Ishikawa (cell line): ENCODE measurements around the gene FIBCD1.

Source experiments
- CEBPB ChIP-seq: IDR thresholded peaks from 2 replicates; pipeline ENCODE4 v1.6.1; 2012
- CREB1 ChIP-seq: IDR thresholded peaks from 2 replicates; pipeline ENCODE4 v1.6.1; 2012; ENCODE audit warnings: low read depth
- EGR1 ChIP-seq: IDR thresholded peaks from 2 replicates; pipeline ENCODE4 v1.6.1; 2012
- EP300 ChIP-seq: IDR thresholded peaks from 2 replicates; pipeline ENCODE4 v1.6.1; 2012; ENCODE audit warnings: borderline replicate concordance
- FOXM1 ChIP-seq: IDR thresholded peaks from 2 replicates; pipeline ENCODE4 v1.6.1; 2012; ENCODE audit warnings: low read depth, borderline replicate concordance
- MAX ChIP-seq: IDR thresholded peaks from 2 replicates; pipeline ENCODE4 v1.6.1; 2012
- NFIC ChIP-seq: IDR thresholded peaks from 2 replicates; pipeline ENCODE4 v1.6.1; 2012
- RAD21 ChIP-seq: IDR thresholded peaks from 2 replicates; pipeline ENCODE4 v1.6.1; 2012; ENCODE audit warnings: low read depth
- REST ChIP-seq: IDR thresholded peaks from 2 replicates; pipeline ENCODE4 v1.6.1; 2012; ENCODE audit warnings: low read depth, mild to moderate bottlenecking
- TAF1 ChIP-seq: IDR thresholded peaks from 2 replicates; pipeline ENCODE4 v1.6.1; 2012; ENCODE audit warnings: low read depth, mild to moderate bottlenecking
- TCF12 ChIP-seq: IDR thresholded peaks from 2 replicates; pipeline ENCODE4 v1.6.1; 2012; ENCODE audit warnings: low read depth
- TEAD4 ChIP-seq: IDR thresholded peaks from 2 replicates; pipeline ENCODE4 v1.6.1; 2012
- YY1 ChIP-seq: IDR thresholded peaks from 2 replicates; pipeline ENCODE4 v1.6.1; 2012; ENCODE audit warnings: low read depth
- ZBTB7A ChIP-seq: IDR thresholded peaks from 2 replicates; pipeline ENCODE4 v1.6.1; 2012; ENCODE audit warnings: low read depth
- TF ChIP-seq, protein P1 (sequence below): IDR thresholded peaks from 2 replicates; pipeline ENCODE4 v1.6.1; 2012

The FIBCD1 gene

DNA sequence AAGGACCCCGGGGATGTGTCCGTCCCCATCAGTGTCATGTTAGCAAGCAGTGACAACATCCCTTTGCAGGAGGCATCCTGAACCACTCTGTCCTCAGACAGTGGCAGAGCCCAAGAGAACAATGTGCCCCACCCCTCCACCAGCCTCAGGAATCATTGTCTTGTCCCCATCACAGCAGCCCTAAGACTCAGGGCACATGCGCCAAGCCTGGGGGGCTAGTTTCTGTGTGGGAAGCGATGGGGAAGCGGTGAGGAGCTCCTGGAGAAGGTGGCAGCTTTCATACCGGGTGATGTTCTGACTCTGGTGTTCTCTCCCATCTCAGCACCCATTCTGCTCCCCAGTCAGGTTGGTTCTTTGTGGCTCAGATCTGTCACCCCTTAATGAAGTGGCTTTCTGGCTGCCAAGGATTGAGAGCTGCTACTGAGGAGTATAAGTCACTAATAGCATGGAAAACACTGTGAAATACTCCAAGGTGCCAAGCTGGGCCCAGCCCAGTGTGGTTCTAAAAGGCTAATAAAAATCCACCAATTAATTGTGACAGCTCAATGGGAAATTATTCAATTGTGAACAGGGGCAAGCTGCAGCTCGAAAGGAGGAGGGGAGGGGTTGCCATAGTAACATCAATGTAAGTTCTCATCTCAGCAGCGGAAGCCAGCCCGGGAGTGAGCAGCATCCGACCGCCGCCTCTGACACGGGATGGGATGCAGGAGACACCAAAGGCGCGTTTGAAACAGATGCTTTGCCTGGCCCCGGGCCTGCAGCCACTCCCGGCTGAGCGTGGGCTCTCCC is 47.2 kb downstream of the FIBCD1 start:
- TF ChIP-seq ZBTB7A (no peak), FOXM1 (no peak), YY1 (no peak), EGR1 (no peak), TAF1 (no peak), RAD21 (no peak), REST (no peak)

DNA sequence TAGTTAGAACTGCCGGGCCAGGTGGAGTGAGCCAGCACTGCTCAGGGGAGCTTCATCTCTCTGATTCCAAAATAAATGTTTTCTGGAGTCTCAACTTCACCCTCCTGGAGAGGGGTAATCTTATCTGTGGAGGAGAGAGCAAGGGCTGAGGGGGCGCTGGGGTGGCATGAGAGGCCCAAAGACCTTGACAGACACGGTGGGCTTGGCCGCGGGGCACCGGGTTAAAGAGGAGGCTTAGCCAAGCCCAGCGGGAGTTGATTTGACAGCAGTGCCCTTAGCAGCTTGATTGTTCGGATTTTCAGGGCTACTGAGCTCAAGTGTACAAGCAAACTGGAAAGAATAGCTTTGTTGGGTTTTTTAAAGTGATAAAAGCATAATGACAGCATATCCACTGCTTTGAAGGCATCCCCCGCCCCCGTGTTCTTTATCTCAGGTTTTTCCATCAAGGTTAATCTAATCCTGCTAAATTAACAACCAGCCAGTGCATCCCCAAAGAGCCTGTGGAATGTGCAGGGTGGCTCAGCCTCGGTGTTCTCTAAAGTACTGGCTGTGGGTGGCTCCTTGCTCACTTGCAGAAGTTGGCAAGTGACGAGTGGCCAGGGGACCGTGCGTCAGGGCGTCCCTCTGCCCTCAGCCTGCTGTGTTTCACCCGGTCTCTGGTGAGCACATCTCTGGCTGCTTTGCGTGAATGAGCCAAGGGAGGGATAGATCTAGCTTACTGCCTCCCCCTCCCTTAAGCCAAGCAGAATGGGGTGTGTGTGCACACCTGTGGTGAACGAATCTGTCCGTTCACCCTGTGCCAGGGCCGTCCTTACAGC is 48.0 kb downstream of the FIBCD1 start:
- no peak for TF ChIP-seq CEBPB
- TF ChIP-seq TEAD4 = no peak
- no peak for TF ChIP-seq TCF12
- TF ChIP-seq REST = no peak
- no peak for TF ChIP-seq FOXM1
- no peak for TF ChIP-seq EP300
- TF ChIP-seq MAX = no peak
- TF ChIP-seq TAF1 = no peak
- TF ChIP-seq YY1 = no peak
- no peak for TF ChIP-seq EGR1
- no peak for TF ChIP-seq NFIC
- TF ChIP-seq, protein P1, sequence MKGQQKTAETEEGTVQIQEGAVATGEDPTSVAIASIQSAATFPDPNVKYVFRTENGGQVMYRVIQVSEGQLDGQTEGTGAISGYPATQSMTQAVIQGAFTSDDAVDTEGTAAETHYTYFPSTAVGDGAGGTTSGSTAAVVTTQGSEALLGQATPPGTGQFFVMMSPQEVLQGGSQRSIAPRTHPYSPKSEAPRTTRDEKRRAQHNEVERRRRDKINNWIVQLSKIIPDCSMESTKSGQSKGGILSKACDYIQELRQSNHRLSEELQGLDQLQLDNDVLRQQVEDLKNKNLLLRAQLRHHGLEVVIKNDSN = no peak
- no peak for TF ChIP-seq CREB1

DNA sequence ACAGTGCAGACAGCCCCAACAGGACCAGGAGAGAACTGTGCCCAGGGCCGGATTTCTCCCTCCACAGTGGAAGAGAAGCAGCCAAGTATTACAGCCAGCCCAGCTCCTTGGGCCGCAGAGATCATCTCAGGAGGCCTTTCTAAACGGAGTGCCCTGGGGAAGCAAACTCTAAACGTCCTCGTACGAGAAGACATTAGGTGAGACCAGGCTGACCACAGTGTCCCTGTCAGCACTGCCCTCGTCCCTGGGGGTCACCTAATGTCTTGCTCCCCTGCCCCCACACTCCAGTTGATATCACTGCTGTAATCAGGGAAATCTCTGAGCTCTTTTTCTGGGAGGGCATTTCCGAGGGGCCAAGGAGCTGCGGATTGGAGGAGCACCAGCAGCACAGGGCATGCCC is 48.9 kb downstream of the FIBCD1 start:
- TF ChIP-seq ZBTB7A (no peak), RAD21 (no peak), CREB1 (no peak), EP300 (no peak), EGR1 (no peak), REST (no peak), CEBPB (no peak), TAF1 (no peak), TCF12 (no peak), YY1 (no peak), TEAD4 (no peak), FOXM1 (no peak)
- TF ChIP-seq, protein P1 = no peak

DNA sequence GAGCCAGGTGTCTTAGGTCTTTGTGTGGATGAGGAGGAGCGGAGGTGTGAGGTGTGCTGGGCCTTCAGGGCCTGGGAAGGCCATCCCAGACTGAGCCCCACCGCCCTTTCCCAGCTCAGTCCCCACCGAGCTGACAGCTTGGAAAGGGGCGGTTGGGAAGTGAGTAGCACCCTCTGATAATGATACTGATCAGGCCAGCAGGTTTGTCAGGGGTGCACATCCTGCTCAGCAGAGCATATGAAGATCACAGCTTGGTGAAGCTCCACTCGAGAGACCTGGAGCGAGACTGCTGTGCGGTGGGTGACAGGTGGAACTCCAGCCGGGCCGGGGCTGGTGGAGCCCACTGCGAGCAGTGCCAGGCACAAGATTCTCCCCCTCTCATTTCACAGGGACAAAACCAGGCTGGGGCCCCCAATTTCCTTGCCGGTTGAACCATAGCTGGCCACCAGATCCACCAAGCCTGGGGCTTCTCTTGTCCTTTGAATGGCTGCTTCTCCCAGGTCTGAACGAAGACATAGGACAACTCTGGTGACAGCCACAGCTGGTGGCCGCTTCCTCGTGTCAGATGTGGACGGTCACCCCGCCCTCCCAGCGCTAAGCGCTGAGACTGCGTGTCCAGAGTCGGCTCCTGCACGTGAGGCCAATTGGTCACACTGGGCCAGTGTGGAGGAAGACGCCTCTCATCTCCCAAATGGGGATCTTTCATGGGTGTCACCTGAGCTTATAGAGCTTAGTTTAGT is 50.7 kb downstream of the FIBCD1 start:
- TF ChIP-seq TCF12 (no peak), RAD21 (no peak), REST (no peak), CEBPB (no peak), EP300 (no peak), TAF1 (no peak), YY1 (no peak), ZBTB7A (no peak), NFIC (no peak), FOXM1 (no peak), CREB1 (no peak), MAX (no peak), EGR1 (no peak), TEAD4 (no peak)
- TF ChIP-seq, protein P1 = no peak
